Spinal cord (tissue), 10 donors: Measurements from ENCODE around the gene CPNE2. TPM values are rescaled to one million over a fixed set of nuclear protein-coding genes. Genes with fewer than 3 reads are reported as not detected.
A peak's percentile ranks its signal among the peaks of the same experiment; 100 is the strongest.

Experiments used
- DNase-seq, 6 donors: peaks; one replicate each; pipeline versions ENCODE4 v3.0.0 to v3.0.0-alpha.2; 2013 to 2015; ENCODE audit warnings: low spot score in 6 of 6, low read depth in 4 of 6
- H3K27ac ChIP-seq: one replicate; pipeline ENCODE4 v1.5.1; 2013; ENCODE audit warnings: low read depth, low read length, control low read depth
- H3K27me3 ChIP-seq: one replicate; pipeline ENCODE4 v1.6.1; 2013; ENCODE audit warnings: low read length; ENCODE audit not compliant: control insufficient read depth, insufficient read depth
- H3K36me3 ChIP-seq: one replicate; pipeline ENCODE4 v1.6.1; 2013; ENCODE audit warnings: low read length; ENCODE audit not compliant: control insufficient read depth, insufficient read depth
- H3K4me1 ChIP-seq: one replicate; pipeline ENCODE4 v1.6.1; 2013; ENCODE audit warnings: low read length; ENCODE audit not compliant: control insufficient read depth, insufficient read depth
- H3K4me3 ChIP-seq: one replicate; pipeline ENCODE4 v1.5.1; 2013; ENCODE audit warnings: low read depth, low read length, control low read depth
- H3K9me3 ChIP-seq: one replicate; pipeline ENCODE4 v1.6.1; 2013; ENCODE audit warnings: low read length; ENCODE audit not compliant: control insufficient read depth, insufficient read depth
- WGBS: methylation state at CpG from one replicate; pipeline ENCODE4 v1.1.5; 2013; ENCODE audit warnings: missing lambda C conversion rate; ENCODE audit not compliant: insufficient coverage; 5-methylcytosine and 5-hydroxymethylcytosine counted together
- polyA plus RNA-seq, 2 donors: library from polyadenylated mRNA; unstranded; fragments of 120-200 nt; gene quantifications; one replicate each; pipeline ENCODE4 v1.2.1, GENCODE V29; 2013; ENCODE audit not compliant: insufficient read length in 2 of 2
- total RNA-seq, 2 donors: library from RNA; depleted of rRNA in 1 of 2; stranded (reverse); fragments of 120-200 nt in 1 of 2; fragments of >200 nt in 1 of 2; gene quantifications; one replicate each; pipeline versions ENCODE4 v1.2.3 to v1.2.4, GENCODE V29; 2013 to 2014
- donor health status: healthy.

Gene CPNE2
- total and polyA plus RNA-seq, 4 donors, result 56.4 to 197 (median 121) TPM

DNA sequence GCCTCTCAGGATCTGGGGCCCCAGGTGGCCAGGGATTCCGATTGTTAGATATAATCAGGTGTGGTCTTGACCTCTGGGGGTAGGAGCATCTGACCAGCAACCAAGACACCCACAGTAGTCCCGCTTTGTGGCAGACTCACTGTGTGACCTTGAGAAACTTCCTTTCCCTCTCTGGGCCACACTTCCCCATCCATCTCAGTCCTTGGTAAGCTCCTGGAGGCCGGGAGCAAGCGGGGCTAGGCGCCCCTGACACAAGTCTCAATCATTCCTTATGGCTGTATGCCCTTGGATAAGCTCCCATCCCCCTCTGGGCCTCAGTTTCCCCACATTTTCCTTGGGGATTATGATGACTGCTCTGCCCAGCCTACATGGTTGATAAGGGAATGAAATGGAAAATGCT lies 21.3 kb downstream of the CPNE2 start:
- H3K36me3 ChIP-seq, result peaks cover 59% of the 10 kb centered on the region
- H3K4me1 ChIP-seq, result peaks cover 61% of the 10 kb centered on the region
- H3K9me3 ChIP-seq, result no peaks in the 10 kb centered on the region
- no peak for DNase-seq
- H3K27me3 ChIP-seq, result no peaks in the 10 kb centered on the region
- no peak overlapping the region for H3K4me3 ChIP-seq
- H3K27ac ChIP-seq, result peak overlapping the region; percentile 98
- WGBS, result 89% methylated on average over 4 of the region's 5 CpGs

DNA sequence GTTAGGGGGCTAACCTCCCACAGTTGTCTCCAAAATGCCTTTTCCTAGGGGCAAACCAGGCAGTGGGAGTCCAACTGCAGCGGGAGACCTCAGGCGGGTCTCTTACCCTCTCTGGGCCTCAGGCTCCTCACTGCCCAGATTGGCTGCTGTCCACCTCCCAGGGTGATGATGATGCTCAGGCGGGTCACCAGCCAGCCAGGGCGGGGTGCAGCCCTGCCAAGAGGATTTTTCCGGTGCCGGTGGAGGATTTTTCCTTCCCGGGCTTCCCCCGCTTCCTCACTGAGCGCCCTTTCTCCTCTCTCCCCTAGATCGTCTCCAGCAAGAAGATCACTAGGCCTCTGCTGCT lies 22.8 kb downstream of the CPNE2 start:
- H3K27ac ChIP-seq, result peak overlapping the region; percentile 98
- H3K4me1 ChIP-seq, result peaks cover 58% of the 10 kb centered on the region
- DNase-seq, result no peak
- no peaks in the 10 kb centered on the region for H3K27me3 ChIP-seq
- WGBS, result 16% methylated on average over 10 of the region's 10 CpGs
- peak overlapping the region; percentile 9 for H3K4me3 ChIP-seq
- peaks cover 74% of the 10 kb centered on the region for H3K36me3 ChIP-seq
- no peaks in the 10 kb centered on the region for H3K9me3 ChIP-seq

DNA sequence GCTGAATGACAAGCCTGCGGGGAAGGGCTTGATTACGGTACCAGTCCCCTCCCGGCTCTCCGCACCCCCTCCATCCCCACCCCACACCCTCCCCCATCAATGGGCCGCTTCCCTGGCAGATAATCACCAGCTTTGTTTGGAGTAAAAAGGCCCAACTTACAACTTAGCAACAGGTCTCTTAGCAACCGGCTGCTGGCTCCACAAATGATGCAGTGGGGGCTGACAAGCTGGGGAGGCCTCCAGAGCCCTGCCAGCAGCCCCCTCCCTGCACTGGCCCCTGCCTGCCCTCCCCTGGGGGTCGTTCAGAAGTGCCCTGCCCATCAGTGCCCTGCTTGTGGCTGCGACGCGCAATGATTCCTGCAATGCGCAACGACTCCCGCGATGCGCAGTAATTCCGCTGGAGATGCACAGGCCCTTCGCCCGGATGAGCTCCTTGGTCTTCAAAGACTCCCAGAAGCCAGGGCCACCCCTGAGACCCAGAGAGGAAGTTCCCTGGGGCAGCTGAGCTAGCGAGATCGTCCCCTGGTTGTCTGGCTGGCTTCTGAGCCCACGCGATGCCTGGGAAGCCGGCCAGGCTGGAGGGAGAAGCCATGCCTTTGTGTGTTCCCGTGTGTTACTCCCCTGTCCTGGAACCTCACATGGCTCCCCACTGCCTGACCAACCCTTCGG lies 23.3 kb downstream of the CPNE2 start:
- peak overlapping the region; percentile 9 for H3K4me3 ChIP-seq

DNA sequence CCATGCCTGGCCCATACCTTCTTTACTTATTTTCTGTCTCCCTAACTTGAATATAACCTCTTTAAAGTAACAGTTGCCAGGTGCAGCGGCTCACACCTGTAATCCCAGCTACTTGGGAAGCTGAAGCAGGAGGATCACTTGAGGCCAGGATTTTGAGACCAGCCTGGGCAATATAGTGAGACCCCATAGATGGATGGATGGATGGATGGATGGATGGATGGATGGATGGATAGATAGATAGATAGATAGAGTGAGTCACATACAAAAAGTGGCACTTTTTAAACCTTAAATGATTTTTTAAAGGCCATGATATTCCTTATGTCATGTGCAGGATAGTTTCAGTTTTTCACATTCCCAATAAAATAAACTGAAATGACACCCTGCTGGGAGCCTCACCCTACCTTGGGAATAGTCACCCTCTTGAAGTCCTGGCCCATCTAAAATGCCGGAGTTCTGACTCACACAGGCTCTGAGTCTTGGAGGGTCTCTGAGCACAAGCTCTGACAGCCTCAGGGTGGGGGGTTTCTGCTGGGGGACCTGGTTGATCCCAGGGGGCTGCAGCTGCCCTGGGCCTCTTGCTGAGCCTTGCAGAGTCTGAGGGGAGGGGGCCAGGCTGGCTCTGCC lies 26.2 kb downstream of the CPNE2 start:
- Histone ChIP-seq H3K4me1 (peaks cover 47% of the 10 kb centered on the region), H3K4me3 (no peak overlapping the region), H3K36me3 (peaks cover 82% of the 10 kb centered on the region), H3K9me3 (no peaks in the 10 kb centered on the region), H3K27ac (no peak overlapping the region), H3K27me3 (no peaks in the 10 kb centered on the region)
- DNase-seq, result no peak
- 100% methylated on average over 1 of the region's 2 CpGs for WGBS

More for the DNA sequence above, 23.3 kb downstream of the CPNE2 start:
- Histone ChIP-seq H3K27ac (peak overlapping the region; percentile 98), H3K9me3 (no peaks in the 10 kb centered on the region), H3K4me1 (peaks cover 58% of the 10 kb centered on the region), H3K27me3 (no peaks in the 10 kb centered on the region), H3K36me3 (peaks cover 74% of the 10 kb centered on the region)
- peak; percentile 83 to 97 (median 90) for DNase-seq
- WGBS, result 6% methylated on average over 24 of the region's 25 CpGs

DNA sequence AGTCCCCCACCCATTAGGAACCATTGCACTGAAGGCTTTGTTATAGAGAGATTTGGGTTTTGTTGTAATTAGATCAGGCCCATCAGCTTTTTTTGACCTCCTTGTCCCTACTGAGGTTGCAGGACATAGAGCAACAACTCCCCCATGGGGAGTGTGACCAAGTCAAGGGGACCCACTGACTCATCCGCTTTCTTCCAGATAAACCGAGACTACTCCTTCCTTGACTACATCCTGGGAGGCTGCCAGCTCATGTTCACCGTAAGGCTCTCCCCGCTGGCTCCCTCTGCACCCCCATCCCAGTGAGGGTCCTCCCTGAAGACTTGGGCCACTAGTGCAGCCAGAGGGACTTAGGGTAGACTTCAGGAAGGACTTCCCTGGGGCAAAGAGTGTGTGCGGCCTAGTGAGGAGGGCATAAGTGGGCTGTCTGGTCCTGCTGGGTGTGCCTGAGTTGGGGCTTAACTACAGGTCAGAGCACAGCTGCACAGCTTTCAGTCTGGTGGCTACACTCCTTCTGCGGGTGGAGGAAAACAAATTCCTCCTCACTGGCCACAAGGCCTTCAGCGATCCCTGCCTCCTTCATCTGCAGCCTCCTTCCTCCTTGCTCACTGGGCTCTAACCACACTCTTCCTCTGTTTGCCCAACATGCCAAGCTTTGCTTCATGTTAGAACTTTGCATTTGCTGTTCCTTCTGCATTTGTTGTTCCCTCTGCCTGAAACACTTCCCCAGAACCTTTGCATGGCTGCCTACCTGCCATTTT lies 31.0 kb downstream of the CPNE2 start:
- Histone ChIP-seq H3K27ac (no peak overlapping the region), H3K4me3 (no peak overlapping the region), H3K27me3 (no peaks in the 10 kb centered on the region), H3K9me3 (no peaks in the 10 kb centered on the region), H3K4me1 (peaks cover 15% of the 10 kb centered on the region), H3K36me3 (peaks cover 86% of the 10 kb centered on the region)
- WGBS, result 83% methylated on average over 6 of the region's 7 CpGs
- no peak for DNase-seq

DNA sequence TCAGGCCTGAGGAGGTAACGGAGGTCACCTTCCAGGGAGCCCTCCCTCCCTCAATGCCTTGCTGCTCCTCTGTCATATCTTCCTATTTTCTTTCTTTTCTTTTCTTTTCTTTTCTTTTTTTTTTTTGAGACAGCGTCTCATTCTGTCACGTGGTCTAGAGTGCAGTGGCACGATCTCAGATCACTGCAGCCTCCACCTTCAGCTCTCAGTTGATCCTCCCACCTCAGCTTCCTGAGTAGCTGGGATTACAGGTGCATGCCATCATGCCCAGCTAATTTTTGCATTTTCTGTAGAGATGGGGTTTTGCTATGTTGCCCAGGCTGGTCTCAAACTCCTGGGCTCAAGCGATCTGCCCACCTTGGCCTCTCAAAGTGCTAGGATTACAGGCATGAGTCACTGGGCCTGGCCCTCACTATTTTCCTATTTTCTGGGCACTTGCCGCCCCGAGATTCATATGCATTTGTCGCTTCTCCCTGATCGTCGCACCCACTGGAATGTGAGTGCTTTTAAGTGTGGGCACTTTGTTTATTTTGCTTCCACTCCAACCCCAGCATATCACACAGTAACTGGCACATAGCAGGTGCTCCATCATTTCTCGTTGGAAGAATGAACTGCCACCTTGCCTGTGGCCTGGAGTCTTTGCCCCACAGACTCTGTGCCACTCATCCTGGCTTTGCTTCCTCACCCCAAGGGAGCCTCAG lies 31.7 kb downstream of the CPNE2 start:
- 80% methylated on average over 5 of the region's 11 CpGs for WGBS
- no peaks in the 10 kb centered on the region for H3K9me3 ChIP-seq
- H3K4me3 ChIP-seq, result no peak overlapping the region
- H3K36me3 ChIP-seq, result peaks cover 86% of the 10 kb centered on the region
- no peaks in the 10 kb centered on the region for H3K27me3 ChIP-seq
- H3K4me1 ChIP-seq, result peaks cover 18% of the 10 kb centered on the region
- H3K27ac ChIP-seq, result no peak overlapping the region
- DNase-seq, result no peak

DNA sequence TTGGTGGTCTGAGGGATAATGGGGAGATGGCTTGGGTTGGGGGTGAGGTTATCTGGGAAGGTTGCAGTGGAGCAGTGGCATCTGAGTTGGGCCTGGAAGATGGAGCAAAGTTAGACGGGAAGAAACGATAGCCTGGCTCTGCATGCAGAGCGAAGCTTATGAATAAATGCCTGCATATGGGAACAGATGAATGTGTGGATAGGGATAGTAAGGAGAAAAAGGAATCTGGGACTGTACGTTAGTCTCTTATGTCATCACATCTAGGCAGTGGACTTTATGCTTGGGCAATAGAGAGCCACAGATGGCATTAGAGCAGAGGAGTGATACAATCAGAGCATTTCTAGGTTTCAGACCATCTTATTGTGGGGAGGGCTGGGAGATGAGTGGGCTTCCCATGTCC lies 33.0 kb downstream of the CPNE2 start:
- no peak for DNase-seq
- H3K27me3 ChIP-seq, result no peaks in the 10 kb centered on the region
- peaks cover 83% of the 10 kb centered on the region for H3K36me3 ChIP-seq
- H3K4me3 ChIP-seq, result no peak overlapping the region
- 97% methylated on average over 4 of the region's 4 CpGs for WGBS
- peaks cover 28% of the 10 kb centered on the region for H3K4me1 ChIP-seq
- no peaks in the 10 kb centered on the region for H3K9me3 ChIP-seq
- no peak overlapping the region for H3K27ac ChIP-seq

DNA sequence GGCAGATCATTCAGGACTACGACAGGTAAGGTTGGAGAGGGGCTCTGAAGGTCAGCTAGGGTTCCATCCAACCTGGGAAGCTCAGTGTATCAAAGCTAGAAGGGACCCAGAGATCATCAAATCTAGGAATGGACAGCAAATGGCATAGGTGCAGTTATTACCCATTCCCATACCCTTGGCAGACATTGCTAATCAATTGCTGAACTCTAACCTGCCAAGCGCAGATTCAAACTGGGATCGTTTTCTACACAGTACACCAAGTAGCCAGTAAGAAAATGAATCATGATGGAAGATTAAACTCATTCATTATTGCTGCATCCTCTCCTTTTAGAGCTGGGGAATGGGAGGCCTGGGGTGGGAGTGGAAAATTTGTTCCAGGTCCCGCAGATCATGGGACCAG lies 33.6 kb downstream of the CPNE2 start:
- no peak overlapping the region for H3K27ac ChIP-seq
- H3K27me3 ChIP-seq, result no peaks in the 10 kb centered on the region
- H3K36me3 ChIP-seq, result peaks cover 82% of the 10 kb centered on the region
- 90% methylated on average over 2 of the region's 4 CpGs for WGBS
- H3K4me1 ChIP-seq, result peaks cover 34% of the 10 kb centered on the region
- no peak for DNase-seq
- H3K9me3 ChIP-seq, result no peaks in the 10 kb centered on the region
- no peak overlapping the region for H3K4me3 ChIP-seq

DNA sequence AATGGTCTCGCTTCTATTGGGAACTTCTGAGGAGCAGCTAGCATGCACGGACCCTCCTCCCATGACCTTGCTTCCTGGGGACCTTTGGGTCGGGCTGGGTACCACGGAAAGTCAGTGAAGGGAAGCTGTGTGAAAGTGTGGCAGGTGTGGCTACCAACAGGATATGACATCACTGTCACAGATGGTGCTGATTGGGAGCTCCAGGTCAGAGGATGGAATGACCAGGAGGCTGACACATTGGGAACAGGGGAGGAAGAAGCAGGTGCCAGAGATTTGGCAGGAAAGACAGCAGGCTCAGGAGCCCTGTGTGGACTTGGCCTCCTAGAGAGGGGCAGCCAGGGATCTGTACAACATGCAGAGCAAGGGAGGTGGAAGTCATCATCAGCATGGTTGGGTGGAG lies 34.0 kb downstream of the CPNE2 start:
- Histone ChIP-seq H3K9me3 (no peaks in the 10 kb centered on the region), H3K27ac (no peak overlapping the region), H3K4me3 (no peak overlapping the region), H3K27me3 (no peaks in the 10 kb centered on the region), H3K4me1 (peaks cover 39% of the 10 kb centered on the region), H3K36me3 (peaks cover 82% of the 10 kb centered on the region)
- WGBS, result 85% methylated on average over 4 of the region's 4 CpGs
- no peak for DNase-seq
